ENCODE measurements around the gene ZMIZ2.
"Not testable (repeated sequence)": the region's sequence is repeated elsewhere in the genome, so short reads cannot be mapped to it uniquely, and the experiment has no call there.

Gene ZMIZ2, protein sequence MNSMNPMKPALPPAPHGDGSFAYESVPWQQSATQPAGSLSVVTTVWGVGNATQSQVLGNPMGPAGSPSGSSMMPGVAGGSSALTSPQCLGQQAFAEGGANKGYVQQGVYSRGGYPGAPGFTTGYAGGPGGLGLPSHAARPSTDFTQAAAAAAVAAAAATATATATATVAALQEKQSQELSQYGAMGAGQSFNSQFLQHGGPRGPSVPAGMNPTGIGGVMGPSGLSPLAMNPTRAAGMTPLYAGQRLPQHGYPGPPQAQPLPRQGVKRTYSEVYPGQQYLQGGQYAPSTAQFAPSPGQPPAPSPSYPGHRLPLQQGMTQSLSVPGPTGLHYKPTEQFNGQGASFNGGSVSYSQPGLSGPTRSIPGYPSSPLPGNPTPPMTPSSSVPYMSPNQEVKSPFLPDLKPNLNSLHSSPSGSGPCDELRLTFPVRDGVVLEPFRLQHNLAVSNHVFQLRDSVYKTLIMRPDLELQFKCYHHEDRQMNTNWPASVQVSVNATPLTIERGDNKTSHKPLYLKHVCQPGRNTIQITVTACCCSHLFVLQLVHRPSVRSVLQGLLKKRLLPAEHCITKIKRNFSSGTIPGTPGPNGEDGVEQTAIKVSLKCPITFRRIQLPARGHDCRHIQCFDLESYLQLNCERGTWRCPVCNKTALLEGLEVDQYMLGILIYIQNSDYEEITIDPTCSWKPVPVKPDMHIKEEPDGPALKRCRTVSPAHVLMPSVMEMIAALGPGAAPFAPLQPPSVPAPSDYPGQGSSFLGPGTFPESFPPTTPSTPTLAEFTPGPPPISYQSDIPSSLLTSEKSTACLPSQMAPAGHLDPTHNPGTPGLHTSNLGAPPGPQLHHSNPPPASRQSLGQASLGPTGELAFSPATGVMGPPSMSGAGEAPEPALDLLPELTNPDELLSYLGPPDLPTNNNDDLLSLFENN

DNA sequence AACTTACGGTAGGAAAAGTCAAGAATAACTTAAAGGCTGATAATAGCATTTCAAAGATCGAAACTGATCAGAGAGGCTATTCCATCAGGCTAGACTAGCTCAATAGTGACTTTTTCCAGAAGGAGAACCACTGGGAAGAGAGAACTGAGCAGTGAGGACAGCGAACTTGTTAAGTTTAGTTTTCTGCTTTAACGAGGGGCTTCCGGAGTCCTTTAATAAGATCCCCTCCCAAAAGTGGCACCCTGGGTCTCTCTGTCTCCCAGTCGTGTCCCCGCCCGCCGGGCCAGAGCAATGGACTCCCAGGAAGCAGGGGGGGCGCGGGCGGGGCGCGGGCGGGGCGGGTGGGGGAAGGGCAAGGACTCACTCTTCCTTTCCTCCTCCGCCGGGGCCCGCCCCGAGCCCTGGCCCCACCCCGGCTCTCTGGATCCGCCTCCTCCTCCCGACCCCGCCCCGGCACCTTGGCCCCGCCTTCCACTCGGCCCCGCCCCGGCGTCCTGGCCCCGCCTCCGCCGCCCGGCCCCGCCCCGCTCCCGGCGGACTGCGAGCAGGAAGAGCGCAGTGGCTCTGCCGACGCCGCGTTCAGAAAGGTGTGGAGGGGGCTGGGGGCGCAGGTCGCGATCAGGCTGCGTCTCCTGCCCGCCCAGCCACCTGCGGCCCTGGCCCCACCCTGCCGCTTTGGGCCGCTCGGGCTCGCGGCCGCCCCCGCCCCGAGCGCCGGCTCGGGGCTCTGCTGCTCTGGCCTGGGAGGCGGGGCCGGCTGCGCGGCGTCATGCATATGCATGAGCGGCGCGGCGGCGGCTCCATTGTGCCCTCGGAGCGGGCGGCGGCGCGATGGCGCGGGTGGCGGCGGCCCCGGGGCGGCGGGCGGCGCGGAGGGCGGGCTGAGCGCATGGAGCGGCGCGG lies at the start of gene ZMIZ2:
ZMIZ2 (plus strand) TSS at position 803 of the 903 bp plus-strand sequence. CDS start 7,403 bp downstream, outside the sequence.
- DNase-seq: peak; percentile 88

DNA sequence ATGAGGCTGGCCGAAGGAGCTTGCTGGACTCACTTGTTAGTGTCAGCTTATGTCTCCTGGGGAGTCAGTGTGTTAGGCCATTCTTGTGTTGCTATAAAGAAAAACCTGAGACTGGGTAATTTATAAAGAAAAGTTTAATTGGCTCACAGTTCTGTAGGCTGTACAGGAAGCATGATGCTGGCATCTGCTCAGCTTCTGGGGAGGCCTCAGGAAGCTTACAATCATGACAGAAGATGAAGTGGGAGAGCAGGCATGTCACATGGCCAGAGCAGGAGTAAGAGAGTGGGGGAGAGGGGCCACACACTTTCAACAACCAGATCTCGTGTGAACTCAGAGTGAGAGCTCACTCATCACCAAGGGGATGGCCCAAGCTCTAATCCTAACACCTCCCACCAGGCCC lies 49.0 kb upstream of the ZMIZ2 start:
- not testable (repeated sequence) for DNase-seq

DNA sequence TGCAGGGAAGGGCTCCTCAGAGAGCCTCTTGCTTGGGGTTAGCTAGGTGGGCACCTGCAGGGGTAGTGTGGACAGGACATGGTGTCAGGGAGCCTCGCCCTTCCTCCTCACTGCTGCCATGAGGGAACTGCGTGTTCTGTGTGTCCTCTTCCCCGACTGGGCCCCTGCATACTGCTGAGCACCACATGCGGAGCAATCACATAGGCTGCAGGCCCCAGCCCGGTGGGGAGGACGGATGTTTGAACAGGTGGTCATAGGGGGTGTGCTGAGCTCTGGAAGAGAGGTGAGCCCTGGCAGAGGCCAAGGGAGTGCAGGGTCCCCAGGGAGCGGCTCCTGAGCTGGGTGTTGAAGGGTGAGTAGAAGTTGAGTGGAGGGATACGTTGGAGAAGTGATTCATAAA lies 48.3 kb upstream of the ZMIZ2 start:
- DNase-seq: no peak

DNA sequence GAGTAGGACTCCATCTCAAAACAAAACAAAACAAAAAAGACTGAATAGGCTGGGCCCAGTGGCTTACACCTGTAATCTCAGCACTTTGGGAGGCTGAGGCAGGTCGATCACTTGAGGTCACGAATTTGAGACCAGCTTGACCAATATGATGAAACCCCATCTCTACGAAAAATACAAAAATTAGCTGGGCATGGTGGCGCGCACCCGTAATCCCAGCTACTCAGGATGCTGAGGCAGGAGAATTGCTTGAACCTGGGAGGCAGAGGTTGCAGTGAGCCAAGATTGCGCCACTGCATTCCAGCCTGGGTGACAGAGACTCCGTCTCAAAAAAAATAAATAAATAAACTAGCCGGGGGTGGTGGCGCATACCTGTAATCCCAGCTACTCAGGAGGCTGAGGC lies 45.3 kb upstream of the ZMIZ2 start:
- not testable (repeated sequence) for DNase-seq

DNA sequence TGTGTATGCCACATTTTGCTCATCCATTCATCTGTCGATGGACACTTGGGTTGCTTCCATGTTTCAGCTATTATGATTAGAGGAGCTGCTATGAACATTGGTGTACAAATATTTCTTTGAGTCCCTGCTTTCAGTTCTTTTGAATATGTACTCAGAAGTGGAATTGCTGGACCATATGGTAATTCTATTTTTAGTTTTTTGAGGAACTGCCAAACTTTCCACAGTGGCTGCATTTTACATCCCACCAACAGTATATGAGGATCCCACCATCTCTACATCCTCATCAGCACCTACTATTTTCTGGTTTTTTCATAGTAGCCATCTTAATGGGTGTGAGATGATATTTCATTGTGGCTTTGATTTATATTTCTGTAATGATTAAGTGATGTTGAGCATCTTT lies 44.7 kb upstream of the ZMIZ2 start:
- DNase-seq: no peak

DNA sequence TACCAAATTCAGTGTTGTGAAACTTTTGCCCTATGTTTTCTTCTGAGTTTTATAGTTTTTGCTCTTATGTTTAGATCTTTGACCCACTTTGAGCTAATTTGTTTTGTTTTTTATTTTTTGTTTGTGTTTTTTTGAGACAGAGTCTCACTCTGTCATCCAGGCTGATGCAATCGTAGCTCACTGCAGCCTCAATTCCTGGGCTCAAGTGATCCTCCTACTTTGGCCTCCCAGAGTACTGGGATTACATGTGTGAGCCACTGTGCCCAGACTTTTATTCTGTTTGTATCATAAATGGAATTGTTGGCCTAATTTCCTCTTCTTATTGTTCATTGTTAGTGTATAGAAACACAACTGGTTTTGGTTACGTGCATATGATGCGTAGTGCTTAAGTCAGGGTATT lies 43.2 kb upstream of the ZMIZ2 start:
- DNase-seq: no peak

DNA sequence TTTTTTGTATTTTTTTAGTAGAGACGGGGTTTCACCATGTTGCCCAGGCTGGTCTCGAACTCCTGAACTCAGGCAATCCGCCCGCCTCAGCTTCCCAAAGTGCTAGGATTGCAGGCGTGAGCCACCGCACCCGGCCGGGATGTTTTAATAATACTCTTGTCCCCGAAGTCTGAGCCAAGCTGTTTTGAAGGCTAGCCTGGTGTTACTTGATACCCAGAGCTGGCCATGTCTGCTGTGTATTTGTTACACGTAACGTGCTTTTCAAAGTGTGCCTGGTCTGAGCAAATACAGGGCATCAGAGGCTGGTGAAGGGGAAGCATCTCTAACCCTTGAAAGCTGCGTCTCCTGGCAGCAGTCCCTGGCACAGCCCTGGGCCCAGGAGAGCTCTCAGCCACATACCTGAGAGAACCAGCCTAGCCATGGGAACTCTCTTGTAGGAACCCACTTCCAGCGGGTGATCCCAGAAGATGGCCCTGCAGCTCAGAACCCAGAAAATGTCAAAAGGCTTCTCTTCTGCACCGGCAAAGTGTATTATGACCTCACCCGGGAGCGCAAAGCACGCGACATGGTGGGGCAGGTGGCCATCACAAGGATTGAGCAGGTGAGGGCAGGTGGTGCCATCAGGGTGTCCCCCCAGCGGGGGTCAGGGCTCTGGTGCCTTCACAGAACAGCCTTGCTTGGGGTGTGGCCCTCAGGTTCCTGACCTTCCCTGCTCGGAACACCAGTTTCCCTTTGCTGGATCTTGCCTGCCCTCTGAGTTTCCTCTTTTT lies 41.7 kb upstream of the ZMIZ2 start:
- DNase-seq: no peak

DNA sequence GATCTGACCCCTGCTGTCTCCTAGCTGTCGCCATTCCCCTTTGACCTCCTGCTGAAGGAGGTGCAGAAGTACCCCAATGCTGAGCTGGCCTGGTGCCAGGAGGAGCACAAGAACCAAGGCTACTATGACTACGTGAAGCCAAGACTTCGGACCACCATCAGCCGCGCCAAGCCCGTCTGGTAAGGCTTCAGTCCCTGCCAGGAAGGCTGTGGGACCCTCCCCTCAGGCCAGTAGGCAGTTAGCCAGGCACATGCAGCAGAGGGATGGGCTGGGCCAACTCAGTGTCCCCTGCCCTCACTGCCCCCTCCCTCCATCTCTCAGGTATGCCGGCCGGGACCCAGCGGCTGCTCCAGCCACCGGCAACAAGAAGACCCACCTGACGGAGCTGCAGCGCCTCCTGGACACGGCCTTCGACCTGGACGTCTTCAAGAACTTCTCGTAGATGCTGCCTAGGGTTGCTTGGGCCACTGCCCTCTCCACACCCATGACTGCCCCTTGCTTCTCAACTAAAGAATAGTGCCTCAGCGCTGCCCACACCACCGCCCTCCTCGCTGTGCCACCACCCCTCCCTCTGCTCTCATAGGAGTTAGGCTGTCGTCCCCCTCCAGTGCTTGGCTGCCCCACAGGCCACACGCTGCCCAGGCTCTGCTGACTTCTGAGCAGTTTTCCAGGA lies 41.0 kb upstream of the ZMIZ2 start:
- DNase-seq: no peak

DNA sequence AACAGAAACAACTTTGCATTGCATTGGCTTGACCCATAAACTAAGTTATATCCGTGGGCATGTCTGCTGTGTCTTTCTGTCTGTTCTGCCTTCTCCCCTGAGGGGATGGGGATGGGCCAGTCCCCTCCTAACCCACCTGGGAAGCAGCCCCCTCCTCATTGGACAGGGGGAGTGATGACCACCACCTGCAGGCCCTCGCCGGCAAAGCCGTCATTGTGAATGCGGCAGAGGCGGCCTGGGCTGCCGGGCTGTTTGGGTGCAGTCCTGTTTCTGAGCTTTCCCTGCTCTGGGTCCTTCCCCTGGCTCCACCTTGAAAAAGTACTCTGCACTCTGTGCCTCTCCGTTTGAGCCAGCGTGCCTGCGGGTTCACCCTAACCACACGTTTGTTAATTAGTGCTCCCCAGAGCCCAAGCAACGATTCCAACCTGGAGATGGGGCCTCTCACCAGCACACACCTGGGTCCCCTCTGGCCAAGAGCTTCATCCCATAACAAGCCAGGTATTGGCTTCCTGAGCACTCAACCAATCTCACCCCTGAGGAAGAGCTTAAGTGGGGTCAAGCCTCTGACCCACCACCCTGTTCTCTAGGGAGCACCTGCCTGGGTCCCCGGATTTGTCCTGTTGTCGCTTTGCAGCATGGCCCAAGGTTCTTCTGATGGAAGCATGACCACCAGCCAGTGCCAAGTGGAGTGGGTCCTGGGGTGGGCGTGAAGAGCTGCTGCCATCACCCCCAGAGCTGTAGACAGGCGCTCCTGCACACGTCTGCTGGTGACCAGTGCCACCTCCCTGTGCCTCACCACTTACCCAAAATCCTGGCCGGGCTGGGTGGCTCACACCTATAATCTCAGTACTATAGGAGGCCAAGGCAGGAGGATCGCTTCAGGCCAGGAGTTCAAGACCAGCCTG lies 39.4 kb upstream of the ZMIZ2 start:
- DNase-seq: no peak

DNA sequence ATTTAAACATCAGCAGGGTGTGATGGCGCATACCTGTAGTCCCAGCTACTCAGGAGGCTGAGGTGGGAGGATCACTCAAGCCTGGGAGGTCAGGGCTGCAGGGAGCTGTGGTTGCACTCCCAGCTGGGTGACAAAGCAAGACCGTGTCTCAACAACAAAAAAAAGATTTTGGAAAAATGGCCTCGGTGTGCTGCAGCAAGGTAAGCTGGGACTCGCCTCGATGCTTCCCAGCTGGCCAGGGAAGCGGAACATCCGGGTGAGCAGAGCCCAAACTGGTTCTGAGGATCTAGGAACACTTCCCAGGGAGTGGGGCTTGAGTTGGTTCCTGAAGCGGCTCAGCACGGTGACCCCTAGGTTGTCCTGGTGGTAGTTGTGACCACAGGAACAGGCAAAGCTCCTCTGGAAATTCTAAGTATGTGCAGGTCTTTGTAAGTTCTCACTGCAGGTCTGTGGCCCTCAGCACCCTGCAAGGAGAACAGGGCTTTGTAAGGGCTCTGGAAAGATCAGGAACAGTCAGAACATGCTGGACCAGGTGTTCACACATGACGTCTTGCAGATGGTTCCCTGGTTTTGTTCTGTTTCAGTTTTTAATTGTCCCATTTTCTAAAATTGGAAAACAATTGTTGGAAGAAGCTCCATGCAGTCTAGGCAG lies 38.6 kb upstream of the ZMIZ2 start:
- no peak for DNase-seq

DNA sequence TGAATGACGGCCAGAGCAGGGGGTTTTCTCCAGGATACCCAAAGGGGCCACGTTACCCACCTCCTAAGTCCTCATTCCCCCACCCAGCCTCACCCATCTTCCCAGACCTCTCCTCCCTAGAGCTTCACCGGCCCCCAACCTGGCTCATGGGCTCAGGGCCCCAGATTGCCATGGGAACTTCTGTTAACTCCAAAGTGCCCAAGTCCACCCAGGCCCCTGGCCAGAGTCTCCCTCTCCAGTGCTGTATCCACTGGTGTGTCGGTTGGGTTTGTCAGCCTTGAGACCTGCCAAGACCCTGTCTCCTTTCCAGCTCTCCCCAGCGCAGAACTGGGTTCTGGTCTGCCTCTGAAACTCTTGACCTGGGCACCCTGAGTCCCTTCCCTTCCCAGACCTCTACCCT lies 37.1 kb upstream of the ZMIZ2 start:
- DNase-seq: no peak

DNA sequence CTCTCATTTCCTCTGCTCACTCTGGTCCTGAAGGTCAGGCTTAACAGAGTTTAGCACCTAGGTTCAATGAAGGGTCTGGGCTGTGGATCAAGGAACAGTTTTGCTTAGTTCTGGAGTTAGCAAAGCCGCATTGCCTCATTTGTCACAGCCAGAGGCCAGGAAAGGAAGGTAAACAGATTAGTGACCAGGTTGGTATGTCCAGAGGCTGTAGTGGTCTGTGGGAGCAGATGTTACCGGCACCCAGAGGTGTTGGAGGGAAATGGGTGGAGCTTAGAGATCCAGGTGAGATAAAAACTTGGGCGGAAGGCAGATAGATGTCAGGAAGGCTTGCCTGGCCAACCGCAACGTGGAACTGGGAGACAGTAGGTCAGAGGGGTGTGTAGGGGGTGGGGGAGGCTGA lies 36.6 kb upstream of the ZMIZ2 start:
- no peak for DNase-seq

DNA sequence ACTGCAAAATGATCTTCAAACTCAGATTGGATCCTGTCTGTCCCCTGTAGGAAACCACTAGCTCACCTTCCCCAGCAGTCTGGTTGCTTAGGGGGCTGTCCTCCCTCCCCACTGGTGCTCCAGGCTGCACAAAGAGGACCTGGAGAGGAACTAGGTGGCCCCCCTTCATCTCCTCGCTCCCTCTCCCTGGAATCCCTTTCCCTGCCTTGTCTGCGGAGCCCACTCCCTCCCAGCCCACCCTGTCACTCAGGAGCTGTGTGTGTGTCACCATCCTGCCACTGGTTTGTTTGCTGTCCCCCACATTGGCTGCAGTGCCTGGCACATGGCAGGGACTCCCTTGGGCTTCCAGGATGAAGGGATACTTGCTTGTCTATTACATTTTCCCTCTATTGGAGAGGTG lies 35.5 kb upstream of the ZMIZ2 start:
- no peak for DNase-seq

DNA sequence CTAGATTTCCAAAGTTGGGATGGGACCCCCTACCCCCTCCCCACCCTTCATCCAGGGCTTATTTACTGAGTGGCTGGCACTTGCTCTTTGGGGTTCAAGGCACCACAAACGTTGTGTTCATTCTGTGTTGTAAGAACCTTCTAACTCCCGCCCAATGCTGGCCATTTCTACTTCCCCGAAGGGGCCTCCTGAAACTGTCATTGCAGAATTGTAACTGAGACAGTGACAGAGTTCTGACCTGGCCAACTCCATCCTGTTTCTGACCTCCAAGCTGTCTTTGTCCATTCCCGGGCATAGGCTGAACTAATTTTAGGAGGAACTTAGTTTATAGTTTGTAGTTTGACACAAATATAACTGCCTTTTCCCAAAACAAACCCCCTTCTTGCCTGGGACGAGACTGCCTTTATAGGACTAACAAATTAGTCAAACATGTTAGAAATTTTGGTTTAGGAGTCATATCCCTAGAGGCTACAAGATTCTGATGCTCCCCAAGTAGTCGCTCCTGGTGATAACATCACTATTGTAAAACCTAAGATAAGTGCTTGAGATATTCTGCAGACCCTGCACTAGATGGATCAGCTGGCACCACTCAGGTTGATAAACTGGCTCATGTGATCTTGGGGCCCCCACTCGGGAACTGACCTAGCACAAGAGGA lies 34.8 kb upstream of the ZMIZ2 start:
- DNase-seq: no peak

DNA sequence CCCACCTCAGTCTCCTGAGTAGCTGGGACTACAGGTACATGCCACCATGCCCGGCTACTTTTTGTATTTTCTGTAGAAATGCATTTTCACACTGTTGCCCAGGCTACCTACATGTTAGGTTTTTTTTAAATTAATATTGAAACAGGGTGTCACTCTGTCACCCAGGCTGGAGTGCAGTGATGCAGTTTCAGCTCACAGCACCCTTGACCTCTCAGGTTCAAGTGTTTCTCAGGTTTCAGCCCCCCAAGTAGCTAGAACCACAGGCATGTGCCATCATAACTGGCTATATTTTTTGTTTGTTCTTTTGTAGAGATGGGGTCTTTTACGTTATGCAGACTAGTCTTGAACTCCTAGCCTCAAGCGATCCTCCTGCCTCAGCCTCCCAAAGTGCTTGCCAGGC lies 32.4 kb upstream of the ZMIZ2 start:
- no peak for DNase-seq

DNA sequence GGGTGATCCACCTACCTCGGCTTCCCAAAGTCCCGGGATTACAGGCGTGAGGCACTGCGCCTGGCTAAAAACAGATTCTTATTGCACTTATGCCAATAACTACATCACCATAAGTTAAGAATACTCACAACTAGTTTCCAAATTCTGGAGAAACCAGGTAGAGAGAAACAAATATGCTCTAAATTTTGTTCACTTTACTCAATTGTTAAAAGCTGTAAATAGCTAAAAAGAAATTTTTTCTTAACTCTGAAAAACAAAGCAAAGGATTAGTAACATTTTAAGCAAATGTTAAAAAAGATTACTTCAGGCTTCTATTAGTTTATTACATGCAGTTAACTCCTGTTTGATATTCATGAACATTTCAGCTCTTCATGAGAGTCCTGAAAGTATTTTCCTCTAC lies 28.3 kb upstream of the ZMIZ2 start:
- DNase-seq: no peak

DNA sequence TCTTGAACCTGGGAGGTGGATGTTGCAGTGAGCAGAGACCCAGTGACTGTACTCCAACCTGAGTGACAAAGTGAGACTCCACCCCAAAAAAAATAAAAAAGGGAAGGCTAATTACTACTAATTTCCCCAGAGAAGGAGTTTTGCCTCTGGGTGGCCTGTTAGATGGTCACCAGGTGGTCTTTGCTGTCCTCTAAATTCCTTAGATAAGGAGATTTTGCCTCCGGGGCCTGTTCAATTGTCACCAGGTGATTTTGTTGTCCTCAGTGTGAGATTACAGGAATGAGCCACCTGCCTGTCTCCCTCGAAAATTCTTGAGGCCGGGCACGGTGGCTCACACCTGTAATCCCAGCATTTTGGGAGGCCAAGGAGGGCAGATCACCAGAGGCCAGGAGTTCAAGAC lies 24.4 kb upstream of the ZMIZ2 start:
- DNase-seq: no peak

DNA sequence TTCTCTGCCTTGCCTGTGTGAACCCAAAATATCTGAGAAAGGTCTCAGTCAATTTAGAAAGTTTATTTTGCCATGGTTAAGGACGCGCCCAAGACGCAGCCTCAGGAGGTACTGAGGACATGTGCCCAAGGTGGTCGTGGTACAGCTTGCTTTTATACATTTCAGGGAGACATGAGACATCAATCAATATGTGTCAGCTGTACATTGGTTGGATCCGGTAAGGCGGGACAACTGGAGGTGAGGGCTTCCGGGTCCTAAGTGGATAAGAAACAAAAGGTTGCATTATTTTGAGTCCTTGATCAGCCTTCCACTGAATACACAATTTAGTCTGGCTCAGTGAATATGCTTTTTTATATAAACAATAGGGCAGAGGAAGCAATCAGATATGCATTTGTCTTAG lies 22.4 kb upstream of the ZMIZ2 start:
- not testable (repeated sequence) for DNase-seq
